HAP-1 (cell line): ENCODE measurements around the gene SYT1.
"Not testable (repeated sequence)": the region's sequence is repeated elsewhere in the genome, so short reads cannot be mapped to it uniquely, and the experiment has no call there.

Source experiments
- DNase-seq, 2 experiments: peaks; one replicate each; pipeline ENCODE4 v3.0.0-alpha.2; 2016 to 2020; ENCODE audit warnings: low spot score in 2 of 2
- H3K27me3 ChIP-seq: fragments of 250-450 bp; sonication (Bioruptor Pico); 2 replicates; pipeline ENCODE4 v1.5.1; 2020; ENCODE audit warnings: low read depth, mild to moderate bottlenecking, moderate library complexity
- H3K36me3 ChIP-seq: fragments of 250-450 bp; sonication (Bioruptor Pico); replicated peaks from 2 replicates; pipeline ENCODE4 v1.5.1; 2020; ENCODE audit warnings: mild to moderate bottlenecking
- H3K4me1 ChIP-seq: fragments of 250-450 bp; sonication (Bioruptor Pico); 2 replicates; pipeline ENCODE4 v1.5.1; 2020; ENCODE audit warnings: mild to moderate bottlenecking
- H3K4me3 ChIP-seq: fragments of 250-450 bp; sonication (Bioruptor Pico); 2 replicates; pipeline ENCODE4 v1.5.1; 2020; ENCODE audit warnings: mild to moderate bottlenecking, moderate library complexity
- H3K9me3 ChIP-seq: fragments of 250-450 bp; sonication (Bioruptor Pico); 2 replicates; pipeline ENCODE4 v1.5.1; 2020; ENCODE audit warnings: mild to moderate bottlenecking, moderate library complexity
- in situ Hi-C: fragments of 300-500 bp; cut with MboI; formaldehyde crosslinking; loops from 3 replicates; pipeline ENCODE4 v1.14.3; 2020; ENCODE audit warnings: low sequenced_read_pairs, inconsistent platforms, mixed read lengths

SYT1 gene

DNA sequence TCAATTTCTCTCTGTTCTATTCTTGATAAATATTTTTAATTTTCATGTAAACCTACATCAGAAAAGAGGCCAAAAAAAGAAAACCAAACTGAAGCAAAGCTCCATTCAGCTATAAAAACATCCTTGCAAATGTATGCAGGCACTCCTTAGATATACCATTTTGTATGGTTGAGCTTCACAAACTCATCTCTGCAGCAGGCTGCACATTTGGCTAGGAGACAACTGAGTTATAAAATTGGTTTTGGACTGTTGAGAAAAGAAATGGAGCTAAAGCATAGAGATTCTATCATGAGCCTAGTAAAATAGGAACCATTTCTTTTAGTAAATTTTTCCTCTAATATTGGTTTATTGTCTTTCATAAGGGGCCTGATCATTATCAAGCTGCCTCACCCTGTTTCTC lies 156.4 kb downstream of the SYT1 start:
- H3K36me3 ChIP-seq, result no peaks in the 10 kb centered on the region
- H3K4me1 ChIP-seq, result no peaks in the 10 kb centered on the region; the same call in 1 of the 2 replicates
- H3K4me3 ChIP-seq, result no peak overlapping the region
- no peaks in the 10 kb centered on the region for H3K27me3 ChIP-seq
- DNase-seq, result no peak
- in situ Hi-C loops, result no loop called here
- H3K9me3 ChIP-seq, result no peaks in the 10 kb centered on the region

DNA sequence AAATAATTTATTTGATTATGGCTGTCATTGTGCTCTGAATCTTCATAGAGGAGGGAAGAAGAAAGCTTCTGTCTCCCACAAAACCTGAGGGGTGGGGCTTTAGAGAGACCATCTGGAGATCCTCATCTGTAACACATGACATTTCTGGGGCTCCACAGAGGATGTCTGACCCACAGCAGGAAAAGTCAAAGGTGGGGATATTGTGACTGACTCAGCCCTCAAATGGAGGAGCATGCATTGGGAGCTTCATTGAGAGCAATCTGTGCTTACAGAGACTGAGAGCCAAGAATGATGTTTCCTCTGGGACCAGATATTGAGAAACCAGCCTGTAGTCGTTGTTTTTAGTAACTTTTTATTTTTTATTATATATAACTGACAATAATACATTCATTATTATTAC lies 158.7 kb downstream of the SYT1 start:
- Histone ChIP-seq H3K27me3 (no peaks in the 10 kb centered on the region), H3K9me3 (no peaks in the 10 kb centered on the region), H3K4me3 (no peak overlapping the region), H3K4me1 (no peaks in the 10 kb centered on the region), H3K36me3 (no peaks in the 10 kb centered on the region)
- in situ Hi-C loops, result no loop called here
- DNase-seq, result no peak

DNA sequence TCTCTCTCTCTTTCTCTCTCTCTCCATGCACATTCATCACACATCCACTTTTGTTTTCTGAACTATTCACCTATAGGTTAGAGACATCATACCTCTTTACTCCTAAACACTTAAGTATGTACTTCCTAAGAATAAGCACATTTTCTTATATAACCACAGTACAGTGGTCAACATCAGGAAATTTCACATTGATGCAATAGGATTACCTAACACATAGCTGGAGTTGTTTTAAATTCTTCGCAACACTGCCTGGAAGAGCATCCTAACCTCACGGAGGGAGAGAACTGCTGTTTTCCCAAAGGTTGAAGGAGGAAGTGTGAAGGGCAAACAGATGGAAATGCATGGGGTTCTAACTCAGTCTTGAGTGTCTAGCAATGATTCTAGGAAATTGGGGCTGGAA lies 159.2 kb downstream of the SYT1 start:
- in situ Hi-C loops, result no loop called here
- H3K4me1 ChIP-seq, result no peaks in the 10 kb centered on the region
- H3K4me3 ChIP-seq, result no peak overlapping the region
- H3K27me3 ChIP-seq, result no peaks in the 10 kb centered on the region
- no peaks in the 10 kb centered on the region for H3K9me3 ChIP-seq
- DNase-seq, result no peak
- H3K36me3 ChIP-seq, result no peaks in the 10 kb centered on the region

DNA sequence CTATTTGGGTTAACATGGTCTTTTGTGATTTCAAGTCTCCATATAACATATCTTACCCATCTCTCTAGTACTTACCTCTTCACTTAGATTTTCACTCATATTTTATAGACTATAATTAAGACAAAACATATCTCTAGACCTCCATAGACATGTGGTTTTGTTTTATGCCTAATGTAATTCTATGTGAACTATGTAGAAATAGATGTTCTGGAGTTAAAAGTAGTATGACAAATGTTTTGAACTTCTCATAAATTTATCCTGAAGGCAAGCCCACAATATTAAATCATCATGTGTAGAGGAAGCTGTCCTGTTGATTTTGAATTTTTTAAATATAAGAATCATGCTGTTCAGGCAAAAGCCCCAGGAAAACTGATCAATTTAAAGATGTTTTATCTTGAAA lies 169.2 kb downstream of the SYT1 start:
- Histone ChIP-seq H3K4me1 (peaks cover 4% of the 10 kb centered on the region; the same call in 1 of the 2 replicates), H3K27me3 (no peaks in the 10 kb centered on the region), H3K9me3 (no peaks in the 10 kb centered on the region), H3K36me3 (no peaks in the 10 kb centered on the region), H3K4me3 (no peak overlapping the region)
- DNase-seq, result no peak
- in situ Hi-C loops, result no loop called here

DNA sequence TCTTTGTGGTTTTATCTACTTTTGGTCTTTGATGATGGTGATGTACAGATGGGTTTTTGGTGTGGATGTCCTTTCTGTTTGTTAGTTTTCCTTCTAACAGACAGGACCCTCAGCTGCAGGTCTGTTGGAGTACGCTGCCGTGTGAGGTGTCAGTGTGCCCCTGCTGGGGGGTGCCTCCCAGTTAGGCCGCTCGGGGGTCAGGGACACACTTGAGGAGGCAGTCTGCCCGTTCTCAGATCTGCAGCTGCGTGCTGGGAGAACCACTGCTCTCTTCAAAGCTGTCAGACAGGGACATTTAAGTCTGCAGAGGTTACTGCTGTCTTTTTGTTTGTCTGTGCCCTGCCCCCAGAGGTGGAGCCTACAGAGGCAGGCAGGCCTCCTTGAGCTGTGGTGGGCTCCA lies 180.2 kb downstream of the SYT1 start:
- H3K27me3 ChIP-seq, in situ Hi-C loops, H3K9me3 ChIP-seq, DNase-seq, H3K4me1 ChIP-seq, H3K4me3 ChIP-seq, H3K36me3 ChIP-seq: not testable (repeated sequence)

DNA sequence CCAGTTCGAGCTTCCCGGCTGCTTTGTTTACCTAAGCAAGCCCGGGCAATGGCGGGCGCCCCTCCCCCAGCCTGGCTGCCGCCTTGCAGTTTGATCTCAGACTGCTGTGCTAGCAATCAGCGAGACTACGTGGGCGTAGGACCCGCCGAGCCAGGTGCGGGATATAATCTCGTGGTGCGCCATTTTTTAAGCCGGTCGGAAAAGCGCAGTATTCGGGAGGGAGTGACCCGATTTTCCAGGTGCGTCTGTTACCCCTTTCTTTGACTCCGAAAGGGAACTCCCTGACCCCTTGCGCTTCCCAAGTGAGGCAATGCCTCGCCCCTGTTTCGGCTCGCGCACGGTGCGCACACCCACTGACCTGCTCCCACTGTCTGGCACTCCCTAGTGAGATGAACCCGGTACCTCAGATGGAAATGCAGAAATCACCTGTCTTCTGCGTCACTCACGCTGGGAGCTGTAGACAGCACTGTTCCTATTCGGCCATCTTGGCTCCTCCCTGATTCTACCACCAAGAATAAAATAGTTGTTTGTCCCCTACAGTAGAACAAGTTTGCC lies 180.7 kb downstream of the SYT1 start:
- in situ Hi-C loops, H3K27me3 ChIP-seq, H3K4me3 ChIP-seq, H3K36me3 ChIP-seq, H3K4me1 ChIP-seq, H3K9me3 ChIP-seq: not testable (repeated sequence)
- DNase-seq, result peak in 1 of 2 experiments; percentile 11

DNA sequence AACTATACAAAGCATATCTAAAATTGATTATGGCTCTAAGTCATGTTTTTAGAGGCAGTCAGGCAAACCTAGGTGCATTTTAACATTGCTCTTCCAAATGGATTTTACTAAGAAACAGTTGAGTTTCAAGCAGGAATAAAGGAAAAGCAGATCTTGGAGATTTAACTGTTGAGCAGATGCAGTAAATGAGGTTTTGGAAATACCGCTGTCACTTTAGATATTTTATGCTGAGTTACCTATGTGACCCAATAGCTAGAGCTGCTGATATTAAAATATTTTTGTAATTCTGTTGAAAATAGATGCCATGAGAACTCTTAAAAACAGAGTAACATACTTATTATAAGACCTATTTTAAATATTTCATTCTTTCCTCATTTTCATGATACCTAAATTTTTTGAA lies 181.4 kb downstream of the SYT1 start:
- Histone ChIP-seq H3K27me3 (no peaks in the 10 kb centered on the region), H3K4me3 (no peak overlapping the region)
- DNase-seq, result no peak

DNA sequence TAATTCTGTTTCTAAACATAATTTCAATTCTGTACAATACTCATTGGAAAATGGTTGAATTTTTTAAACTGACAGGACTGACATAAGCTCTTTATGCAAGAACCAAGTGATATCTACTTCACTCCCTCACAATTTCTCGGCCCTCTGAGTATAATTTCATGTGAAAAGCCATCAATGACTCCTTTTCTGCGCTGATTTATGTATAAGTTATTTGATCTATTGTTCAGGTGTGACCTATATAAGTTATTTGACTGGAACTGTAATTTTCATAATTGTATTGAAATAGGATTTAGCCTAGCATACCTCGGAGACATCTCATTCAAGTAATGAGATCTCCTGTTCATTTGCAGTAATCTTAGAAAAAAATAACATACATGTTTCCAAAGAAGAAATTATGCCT lies 184.4 kb downstream of the SYT1 start:
- Histone ChIP-seq H3K4me3 (no peak overlapping the region), H3K9me3 (no peaks in the 10 kb centered on the region), H3K4me1 (no peaks in the 10 kb centered on the region), H3K36me3 (no peaks in the 10 kb centered on the region), H3K27me3 (no peaks in the 10 kb centered on the region)
- DNase-seq, result no peak
- in situ Hi-C loops, result no loop called here

More for the DNA sequence above, 181.4 kb downstream of the SYT1 start:
- no peaks in the 10 kb centered on the region for H3K9me3 ChIP-seq
- H3K4me1 ChIP-seq, result no peaks in the 10 kb centered on the region
- no peaks in the 10 kb centered on the region for H3K36me3 ChIP-seq
- in situ Hi-C loops, result no loop called here

DNA sequence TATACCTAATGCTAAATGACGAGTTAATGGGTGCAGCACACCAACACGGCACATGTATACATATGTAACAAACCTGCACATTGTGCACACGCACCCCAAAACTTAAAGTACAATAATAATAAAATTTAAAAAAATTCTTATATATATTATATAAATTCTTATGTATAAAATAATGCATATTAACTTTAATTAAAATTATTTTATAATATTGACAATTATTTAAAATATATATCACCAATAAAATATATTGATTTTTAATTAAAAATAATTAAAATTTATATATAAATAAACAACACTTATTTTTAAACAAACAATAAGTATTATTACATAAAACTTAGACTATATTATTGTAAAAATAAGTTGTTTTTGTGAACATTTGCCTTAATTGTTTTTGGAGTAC lies 188.8 kb downstream of the SYT1 start:
- no peak overlapping the region for H3K4me3 ChIP-seq
- in situ Hi-C loops, result no loop called here
- H3K27me3 ChIP-seq, result no peaks in the 10 kb centered on the region
- peaks cover 8% of the 10 kb centered on the region for H3K4me1 ChIP-seq
- H3K36me3 ChIP-seq, result no peaks in the 10 kb centered on the region
- no peaks in the 10 kb centered on the region for H3K9me3 ChIP-seq
- no peak for DNase-seq

DNA sequence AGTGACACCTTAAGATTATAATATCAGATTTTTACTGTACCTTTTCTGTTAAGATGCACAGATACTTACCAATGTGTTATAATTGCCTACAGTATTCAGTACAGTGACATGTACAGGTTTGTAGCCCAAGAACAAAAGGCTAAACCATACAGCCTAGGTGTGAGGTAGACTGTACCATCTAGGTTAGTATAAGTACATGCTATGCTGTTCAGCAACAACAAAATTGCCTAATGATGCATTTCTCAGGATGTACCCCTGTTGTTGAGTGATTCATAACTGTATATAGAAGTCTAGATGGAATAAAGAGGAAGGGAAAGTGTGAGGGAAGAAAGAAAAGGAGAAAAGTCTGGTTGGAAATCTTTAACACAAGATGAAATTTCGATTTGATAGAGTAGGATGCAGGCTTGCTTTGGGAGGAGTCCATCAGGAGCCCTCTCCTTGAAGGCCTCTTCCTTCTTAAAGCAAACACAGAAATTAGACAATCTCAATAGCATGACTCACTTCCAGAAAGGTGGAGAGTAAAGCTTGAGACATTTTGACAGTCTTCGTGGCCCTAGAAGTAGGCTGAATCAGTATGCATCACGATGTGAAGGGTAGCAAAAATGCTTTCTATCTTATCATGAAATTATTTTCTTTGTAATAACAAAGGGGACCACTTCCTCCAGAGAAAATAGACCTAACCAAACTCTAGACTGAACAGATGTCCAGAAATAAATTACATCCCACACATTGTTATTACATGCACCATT lies 191.5 kb downstream of the SYT1 start:
- Histone ChIP-seq H3K27me3 (no peaks in the 10 kb centered on the region), H3K4me3 (no peak overlapping the region), H3K4me1 (peaks cover 8% of the 10 kb centered on the region), H3K9me3 (no peaks in the 10 kb centered on the region), H3K36me3 (no peaks in the 10 kb centered on the region)
- in situ Hi-C loops, result no loop called here
- no peak for DNase-seq

DNA sequence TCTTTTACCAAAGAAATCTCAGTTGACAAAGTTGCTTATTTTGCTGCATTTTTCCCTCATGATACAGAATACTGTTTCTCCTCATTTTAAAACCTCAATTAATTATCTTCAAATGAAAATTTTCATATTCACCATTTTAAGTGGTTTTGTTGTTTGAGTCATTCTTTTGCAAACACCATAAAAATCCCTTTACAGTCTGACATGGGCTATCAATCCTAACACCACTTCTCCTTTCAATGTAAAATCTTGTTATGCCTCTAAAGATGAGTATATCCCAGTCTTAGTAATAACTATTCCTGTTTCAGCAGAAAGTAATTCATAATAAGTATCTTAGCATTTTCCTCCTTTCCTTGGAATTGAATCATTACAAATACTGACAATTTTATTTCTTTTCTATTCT lies 192.2 kb downstream of the SYT1 start:
- in situ Hi-C loops, result no loop called here
- H3K4me3 ChIP-seq, result no peak overlapping the region
- no peaks in the 10 kb centered on the region for H3K9me3 ChIP-seq
- H3K4me1 ChIP-seq, result peaks cover 8% of the 10 kb centered on the region
- no peaks in the 10 kb centered on the region for H3K27me3 ChIP-seq
- no peaks in the 10 kb centered on the region for H3K36me3 ChIP-seq
- DNase-seq, result no peak

DNA sequence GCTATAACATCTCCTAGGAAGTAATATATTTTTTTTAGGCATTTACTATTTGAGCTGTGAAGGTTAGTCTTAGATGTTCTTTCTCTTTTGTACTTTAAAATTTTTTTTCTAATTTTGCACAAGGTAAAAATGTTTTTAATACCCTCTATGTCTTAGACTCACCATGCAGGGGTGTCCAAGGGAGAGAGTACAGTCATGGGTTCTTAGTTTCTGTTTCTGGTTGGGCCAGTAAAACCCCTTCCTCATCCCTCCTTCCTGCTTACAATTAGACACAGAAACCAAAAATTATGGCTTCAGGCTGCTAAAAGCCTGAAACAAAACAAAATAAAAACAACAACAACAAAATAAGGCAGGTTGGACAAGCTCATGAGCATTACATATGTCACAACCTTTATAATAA lies 193.0 kb downstream of the SYT1 start:
- Histone ChIP-seq H3K27me3 (no peaks in the 10 kb centered on the region), H3K9me3 (no peaks in the 10 kb centered on the region), H3K36me3 (no peaks in the 10 kb centered on the region), H3K4me1 (peaks cover 8% of the 10 kb centered on the region), H3K4me3 (no peak overlapping the region)
- no peak for DNase-seq
- in situ Hi-C loops, result no loop called here

DNA sequence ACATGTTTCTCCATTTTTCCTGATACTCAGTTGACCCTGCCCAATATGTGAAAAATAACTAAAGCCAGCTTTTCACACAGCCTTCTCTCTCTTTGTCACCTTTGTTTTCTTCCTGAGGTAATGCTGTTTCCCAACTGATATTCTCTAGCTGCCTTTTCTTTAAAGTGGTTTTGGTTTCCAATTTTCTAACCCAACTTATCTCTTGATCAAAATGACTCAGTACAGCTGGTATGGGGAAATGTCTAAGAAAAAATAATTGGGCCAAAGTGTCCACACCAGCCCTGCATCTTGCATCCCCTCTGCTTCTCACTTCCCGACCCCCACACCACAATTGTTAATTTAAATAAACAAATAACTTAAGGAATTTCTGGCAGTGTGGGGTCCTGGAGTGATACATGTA lies 193.8 kb downstream of the SYT1 start:
- DNase-seq, result no peak
- H3K36me3 ChIP-seq, result no peaks in the 10 kb centered on the region
- no peak overlapping the region for H3K4me3 ChIP-seq
- no peaks in the 10 kb centered on the region for H3K9me3 ChIP-seq
- no peaks in the 10 kb centered on the region for H3K27me3 ChIP-seq
- in situ Hi-C loops, result no loop called here
- H3K4me1 ChIP-seq, result peaks cover 8% of the 10 kb centered on the region

DNA sequence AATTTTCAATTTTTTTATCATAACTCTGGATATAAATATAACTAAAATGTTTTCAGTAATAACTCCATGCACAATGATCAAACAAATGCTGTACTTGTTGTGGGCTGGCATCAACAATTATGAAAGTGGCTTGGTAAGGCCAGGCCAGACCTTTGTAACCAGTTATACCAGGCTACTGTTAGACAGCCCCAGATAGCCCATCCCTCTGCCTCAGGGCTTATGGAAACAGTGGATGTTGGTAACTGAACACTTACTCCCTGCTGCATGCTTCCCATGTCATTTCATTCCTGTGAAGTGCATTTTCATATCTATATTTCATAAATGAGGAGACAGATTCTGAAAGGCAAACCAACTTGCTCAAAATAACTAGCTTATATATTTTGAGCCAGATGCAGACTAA lies 195.0 kb downstream of the SYT1 start:
- Histone ChIP-seq H3K4me3 (no peak overlapping the region), H3K36me3 (no peaks in the 10 kb centered on the region), H3K4me1 (peaks cover 8% of the 10 kb centered on the region), H3K27me3 (no peaks in the 10 kb centered on the region), H3K9me3 (no peaks in the 10 kb centered on the region)
- no peak for DNase-seq
- in situ Hi-C loops, result no loop called here

DNA sequence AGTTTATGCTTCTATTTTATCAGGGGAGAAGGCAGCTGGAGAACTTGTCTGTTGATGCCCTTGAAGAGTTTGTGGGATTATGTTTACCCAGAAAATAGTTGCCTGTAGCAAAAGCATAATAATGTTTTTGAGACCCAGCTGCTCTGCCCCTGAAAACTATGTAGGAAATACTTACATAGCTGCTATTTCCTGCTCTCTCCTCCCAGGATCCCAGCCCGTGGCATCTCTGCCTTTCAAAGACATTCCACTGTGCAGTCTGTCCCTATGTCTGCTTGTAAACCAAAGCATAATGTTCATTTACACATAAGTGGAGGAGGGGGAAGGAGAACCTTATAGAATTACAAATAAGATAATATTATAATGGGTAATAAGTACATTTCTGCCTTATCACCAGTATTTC lies 198.7 kb downstream of the SYT1 start:
- no peaks in the 10 kb centered on the region for H3K4me1 ChIP-seq
- in situ Hi-C loops, result no loop called here
- H3K4me3 ChIP-seq, result no peak overlapping the region
- H3K36me3 ChIP-seq, result no peaks in the 10 kb centered on the region
- no peak for DNase-seq
- no peaks in the 10 kb centered on the region for H3K27me3 ChIP-seq
- H3K9me3 ChIP-seq, result no peaks in the 10 kb centered on the region
